Left lung (tissue), 10 donors: Measurements from ENCODE around the gene DISP2. TPM values are rescaled to one million over a fixed set of nuclear protein-coding genes. Genes with fewer than 3 reads are reported as not detected.

ENCODE experiments used
- ATAC-seq: fragments of 200-7000 bp; cut with Tn5 transposase; one replicate; pipeline ENCODE4 v1.9.1; 2020; ENCODE audit warnings: moderate library complexity
- DNase-seq, 4 donors: peaks; one replicate each; pipeline ENCODE4 v3.0.0-alpha.2; 2013 to 2020
- H3K27ac ChIP-seq, 2 donors: fragments of 200-600 bp; sonication (generic) in 1 of 2; one replicate each; pipeline versions ENCODE4 v1.5.0 to v1.8.0; 2020 to 2021
- H3K27me3 ChIP-seq, 2 donors: fragments of 200-600 bp; sonication (generic) in 1 of 2; one replicate each; pipeline versions ENCODE4 v1.5.0 to v1.8.0; 2020 to 2021
- H3K36me3 ChIP-seq, 2 donors: fragments of 200-600 bp; sonication (generic) in 1 of 2; one replicate each; pipeline versions ENCODE4 v1.5.0 to v1.8.0; 2020 to 2021
- H3K4me1 ChIP-seq, 2 donors: fragments of 200-600 bp; one replicate each; pipeline ENCODE4 v1.8.0; 2021
- H3K4me3 ChIP-seq, 2 donors: fragments of 200-600 bp; sonication (generic) in 1 of 2; one replicate each; pipeline versions ENCODE4 v1.5.0 to v1.8.0; 2020 to 2021; ENCODE audit warnings: mild to moderate bottlenecking in 1 of 2
- H3K9me3 ChIP-seq, 2 donors: fragments of 200-600 bp; sonication (generic) in 1 of 2; one replicate each; pipeline versions ENCODE4 v1.5.0 to v1.8.0; 2020 to 2021
- CTCF ChIP-seq, 2 donors: fragments of 200-600 bp; sonication (generic) in 1 of 2; IDR thresholded peaks; one replicate each; pipeline versions ENCODE4 v1.5.0 to v1.8.0; 2021; ENCODE audit warnings: antibody characterized with exemption in 2 of 2
- intact Hi-C, 2 donors: fragments of 100-400 bp; cut with DNase I; formaldehyde crosslinking; loops; one replicate each; pipeline versions ENCODE4 v1.11.2 to v1.14.2; 2022
- polyA plus RNA-seq, 6 donors: library from polyadenylated mRNA; unstranded; fragments of 120-200 nt; gene quantifications; one replicate each; pipeline ENCODE4 v1.2.1, GENCODE V29; 2013; ENCODE audit not compliant: insufficient read length in 6 of 6
- total RNA-seq, 2 donors: library from RNA; stranded (reverse); fragmentation: NEBNext Ultra II Directional; extraction: Animal tissue kit (Norgen Biotek cat#: 25700); gene quantifications; one replicate each; pipeline ENCODE4 v1.2.1, GENCODE V29; 2021
- donor health status: DM: no; HTN: yes; CAD: no.
- donor health status: DM: no; HTN: no; CAD: no.

Gene DISP2
- total and polyA plus RNA-seq, 8 donors = 0.61 to 3.1 (median 1.6) TPM

- intact Hi-C loops = no loop called here
- DNase-seq = no peak
- no peak for TF ChIP-seq CTCF (IDR thresholded peaks at IDR 0.05)
- Histone ChIP-seq H3K4me1 (peaks cover 0 to 19% of the 10 kb centered on the region in 2 donors), H3K9me3 (no peaks in the 10 kb centered on the region), H3K27me3 (peaks cover 0 to 6% of the 10 kb centered on the region in 2 donors), H3K4me3 (peak overlapping the region; percentile 48 to 58), H3K27ac (no peak overlapping the region), H3K36me3 (no peaks in the 10 kb centered on the region)
- no peak for ATAC-seq
These were observed 773 bp upstream of the DISP2 start for GRCh38 chr15:40357246-40357645.

- peak overlapping the region; percentile 48 to 58 for H3K4me3 ChIP-seq
- intact Hi-C loops = no loop called here
- no peaks in the 10 kb centered on the region for H3K9me3 ChIP-seq
- DNase-seq (peak in 2 of 4 donors; percentile 36 to 81), ATAC-seq (peak; percentile 23)
- TF ChIP-seq CTCF (IDR thresholded peaks at IDR 0.05) = no peak
- H3K27ac ChIP-seq = no peak overlapping the region
- H3K36me3 ChIP-seq = no peaks in the 10 kb centered on the region
- H3K4me1 ChIP-seq = peaks cover 0 to 19% of the 10 kb centered on the region in 2 donors
- peaks cover 0 to 6% of the 10 kb centered on the region in 2 donors for H3K27me3 ChIP-seq
These were observed 693 bp downstream of the DISP2 start for GRCh38 chr15:40358471-40359353.

GRCh38 chr15:40360015-40360414 lies 2.0 kb downstream of the DISP2 start:
- no peak for DNase-seq
- intact Hi-C loops = no loop called here
- no peak for TF ChIP-seq CTCF (IDR thresholded peaks at IDR 0.05)
- H3K27me3 ChIP-seq = peaks cover 0 to 6% of the 10 kb centered on the region in 2 donors
- no peak overlapping the region for H3K4me3 ChIP-seq
- no peak for ATAC-seq
- no peaks in the 10 kb centered on the region for H3K9me3 ChIP-seq
- H3K4me1 ChIP-seq = peaks cover 0 to 19% of the 10 kb centered on the region in 2 donors
- H3K36me3 ChIP-seq = no peaks in the 10 kb centered on the region
- H3K27ac ChIP-seq = no peak overlapping the region

- Histone ChIP-seq H3K27me3 (peaks cover 0 to 6% of the 10 kb centered on the region in 2 donors), H3K4me3 (no peak overlapping the region), H3K27ac (no peak overlapping the region), H3K4me1 (peaks cover 0 to 21% of the 10 kb centered on the region in 2 donors), H3K9me3 (no peaks in the 10 kb centered on the region), H3K36me3 (no peaks in the 10 kb centered on the region)
- DNase-seq = no peak
- ATAC-seq = no peak
- no peak for TF ChIP-seq CTCF (IDR thresholded peaks at IDR 0.05)
- intact Hi-C loops = no loop called here
These were observed 3.6 kb downstream of the DISP2 start for GRCh38 chr15:40361640-40362039.

- ATAC-seq = no peak
- Histone ChIP-seq H3K27me3 (peaks cover 0 to 5% of the 10 kb centered on the region in 2 donors), H3K27ac (no peak overlapping the region), H3K4me1 (peaks cover 4 to 24% of the 10 kb centered on the region in 2 donors), H3K9me3 (no peaks in the 10 kb centered on the region), H3K36me3 (no peaks in the 10 kb centered on the region), H3K4me3 (no peak overlapping the region)
- DNase-seq = no peak
- intact Hi-C loops = no loop called here
- TF ChIP-seq CTCF (IDR thresholded peaks at IDR 0.05) = no peak
These were observed 5.6 kb downstream of the DISP2 start for GRCh38 chr15:40363611-40364010.
